GM12892 (cell line): ENCODE measurements around the gene MDM4.

Experiments
- DNase-seq: peaks from one replicate; pipeline ENCODE4 v3.0.0; 2011; ENCODE audit not compliant: insufficient read length
- FAIRE-seq: peaks from 2 replicates; lab custom pipeline; 2011; peaks lifted over from hg19 to GRCh38; lab: Jason Lieb, UNC
- POLR2A ChIP-seq: IDR thresholded peaks from 2 replicates; pipeline ENCODE4 v1.6.1; 2011; ENCODE audit warnings: low read depth, low read length, control low read depth
- POLR2AphosphoS5 ChIP-seq: IDR thresholded peaks from 2 replicates; pipeline ENCODE4 v1.6.1; 2011; ENCODE audit warnings: low read depth, low read length, control low read depth
- TAF1 ChIP-seq: IDR thresholded peaks from 2 replicates; pipeline ENCODE4 v1.6.1; 2011; ENCODE audit warnings: low read depth, mild to moderate bottlenecking, control low read depth, low read length, borderline replicate concordance

The MDM4 gene

DNA sequence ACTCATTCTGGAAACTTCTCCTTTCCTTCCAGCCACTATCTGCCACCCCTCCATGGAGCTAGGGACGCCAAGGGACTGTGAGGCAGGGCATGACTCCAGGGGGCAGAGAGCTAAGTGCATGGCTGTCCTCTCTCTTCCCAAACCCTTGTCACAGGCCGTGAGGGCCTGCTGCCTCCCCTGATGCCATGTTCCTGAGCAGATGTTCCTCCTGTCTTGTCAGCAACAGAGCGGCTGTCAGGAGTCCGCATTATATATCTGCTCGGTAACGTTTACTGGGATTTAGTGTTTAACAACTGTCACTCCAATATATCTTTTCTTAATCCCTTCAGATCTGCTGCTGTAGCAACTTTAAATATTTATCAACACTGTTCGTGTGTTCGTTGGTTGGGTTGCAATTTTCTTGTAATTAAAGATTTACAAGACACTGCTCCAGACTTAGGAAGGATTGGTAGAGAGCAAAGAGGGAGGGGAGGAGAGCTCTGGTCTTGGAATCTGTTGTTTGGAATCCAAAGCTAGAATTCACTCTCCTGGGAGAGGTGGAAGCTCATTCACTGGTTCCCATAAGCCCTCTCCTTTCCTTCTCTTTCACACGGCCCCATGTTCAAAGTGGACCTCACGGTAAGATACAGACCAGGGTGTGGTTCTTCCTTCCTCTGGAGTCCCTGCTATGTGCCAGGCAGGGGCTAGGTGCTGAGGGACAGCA lies 76.2 kb downstream of the MDM4 start:
- TF ChIP-seq POLR2A, result no peak
- no peak for DNase-seq
- FAIRE-seq, result no peak

DNA sequence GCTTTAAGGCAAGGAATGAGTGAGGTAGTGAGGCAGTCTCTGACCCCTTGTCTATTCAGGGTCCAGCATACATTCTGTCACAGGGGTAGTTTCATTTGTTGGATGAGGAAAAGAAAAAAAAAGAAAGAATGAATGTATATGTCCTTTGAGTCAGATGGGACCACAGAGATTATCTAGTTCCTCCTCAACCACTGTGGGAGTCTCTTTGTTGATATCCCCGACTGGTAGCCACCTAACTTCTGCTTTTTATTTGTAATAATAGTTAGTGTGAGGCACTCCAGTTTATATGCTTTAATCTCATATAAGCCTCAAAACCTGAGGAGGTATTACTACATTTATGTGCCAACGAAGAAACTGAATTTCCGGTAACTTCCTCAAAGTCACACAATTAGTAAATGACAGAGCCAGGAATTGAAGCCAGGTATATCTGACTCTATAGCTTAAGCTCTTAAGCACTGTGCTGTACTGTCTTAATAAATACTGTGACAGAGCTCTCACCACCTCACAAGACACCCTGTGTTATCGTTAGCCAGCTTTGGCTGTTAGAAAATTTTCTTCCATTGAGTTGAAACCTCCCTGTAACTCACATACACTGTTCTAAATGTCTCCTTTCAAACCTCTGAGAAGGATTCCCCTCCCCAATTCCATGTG lies 82.2 kb downstream of the MDM4 start:
- DNase-seq, result no peak
- FAIRE-seq, result no peak
- TF ChIP-seq POLR2AphosphoS5 (no peak), TAF1 (no peak), POLR2A (no peak)

DNA sequence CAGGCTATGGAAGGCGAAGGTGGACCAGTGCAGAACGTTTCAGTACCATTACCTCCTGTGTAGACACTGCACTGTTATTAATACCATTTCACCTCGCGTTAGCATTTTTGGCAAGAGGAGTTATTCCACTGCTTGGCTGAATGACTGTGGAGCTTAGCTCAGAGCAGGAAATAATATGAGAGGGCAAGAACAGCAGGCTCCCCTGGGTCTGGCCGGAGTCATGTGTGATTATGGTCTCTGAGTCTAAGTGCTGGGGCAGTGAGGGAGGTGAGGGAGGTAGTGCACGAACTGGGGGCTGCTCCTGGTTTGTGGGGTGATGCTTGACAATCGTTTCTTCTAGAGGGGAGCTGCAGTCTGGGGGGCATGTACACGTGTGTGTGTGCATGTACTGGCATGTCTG lies 82.9 kb downstream of the MDM4 start:
- DNase-seq, result no peak
- no peak for TF ChIP-seq TAF1
- no peak for TF ChIP-seq POLR2AphosphoS5
- TF ChIP-seq POLR2A, result no peak
- no peak for FAIRE-seq

DNA sequence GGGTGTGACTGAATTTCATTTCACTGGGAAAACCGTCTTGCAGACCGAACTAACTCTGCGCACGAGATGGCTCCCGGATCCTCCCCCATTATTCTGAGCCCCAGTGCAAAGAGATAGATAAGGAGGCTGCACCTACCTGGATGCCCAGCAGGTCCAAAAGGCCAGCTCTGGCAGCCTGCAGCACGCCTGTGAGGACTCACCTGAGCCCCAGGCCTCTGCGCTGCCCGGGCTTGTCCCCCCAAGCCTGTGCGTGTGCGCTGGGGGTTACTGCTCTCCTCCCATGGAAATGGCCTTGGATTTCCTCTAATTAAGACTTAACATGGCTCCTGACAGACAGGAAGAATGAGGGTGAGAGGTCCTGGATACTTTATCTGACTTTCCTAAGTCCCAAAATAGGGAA lies 83.4 kb downstream of the MDM4 start:
- DNase-seq, result no peak
- FAIRE-seq, result no peak
- TF ChIP-seq POLR2AphosphoS5 (no peak), POLR2A (no peak), TAF1 (no peak)

DNA sequence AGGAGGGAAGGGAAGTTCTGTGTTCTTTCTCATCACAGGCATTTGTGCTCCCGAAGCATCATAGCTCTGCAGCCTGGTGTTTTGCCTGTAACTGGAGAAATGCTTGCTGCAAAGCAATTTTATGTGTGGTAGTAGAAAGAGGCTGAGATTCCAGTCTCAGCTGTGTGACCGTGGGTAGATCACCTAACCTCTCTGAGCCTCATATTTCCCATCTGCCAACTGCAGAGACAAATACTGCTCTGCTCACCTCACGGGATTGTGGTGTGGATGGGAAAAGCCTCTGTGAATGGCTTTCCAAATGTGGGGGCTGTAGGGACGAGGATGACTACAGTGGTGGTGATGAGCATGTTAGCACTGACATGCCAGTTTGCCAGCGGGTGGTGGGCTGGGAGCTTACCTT lies 84.0 kb downstream of the MDM4 start:
- DNase-seq, result no peak
- TF ChIP-seq TAF1 (no peak), POLR2A (no peak), POLR2AphosphoS5 (no peak)
- FAIRE-seq, result no peak

DNA sequence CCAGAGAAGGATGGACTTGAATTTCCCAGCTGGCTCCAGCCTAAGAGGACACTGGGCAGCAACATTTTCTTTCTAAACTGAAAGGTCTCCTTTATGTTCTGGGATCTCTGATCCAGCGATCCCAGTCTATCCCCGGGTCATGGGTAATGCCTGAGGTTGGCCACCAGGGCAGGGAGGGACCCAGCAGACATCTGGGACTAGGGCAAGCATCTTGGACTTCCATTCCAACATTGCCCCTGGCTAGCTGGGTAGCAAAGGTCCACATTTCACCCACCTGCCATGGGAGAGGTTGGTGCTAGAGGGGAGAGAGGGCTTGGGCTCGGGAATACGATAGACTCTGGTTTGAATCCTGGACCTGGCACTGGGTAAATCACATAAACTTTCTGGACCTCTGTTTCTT lies 84.8 kb downstream of the MDM4 start:
- FAIRE-seq (no peak), DNase-seq (no peak)
- TF ChIP-seq POLR2A, result no peak
- no peak for TF ChIP-seq TAF1

DNA sequence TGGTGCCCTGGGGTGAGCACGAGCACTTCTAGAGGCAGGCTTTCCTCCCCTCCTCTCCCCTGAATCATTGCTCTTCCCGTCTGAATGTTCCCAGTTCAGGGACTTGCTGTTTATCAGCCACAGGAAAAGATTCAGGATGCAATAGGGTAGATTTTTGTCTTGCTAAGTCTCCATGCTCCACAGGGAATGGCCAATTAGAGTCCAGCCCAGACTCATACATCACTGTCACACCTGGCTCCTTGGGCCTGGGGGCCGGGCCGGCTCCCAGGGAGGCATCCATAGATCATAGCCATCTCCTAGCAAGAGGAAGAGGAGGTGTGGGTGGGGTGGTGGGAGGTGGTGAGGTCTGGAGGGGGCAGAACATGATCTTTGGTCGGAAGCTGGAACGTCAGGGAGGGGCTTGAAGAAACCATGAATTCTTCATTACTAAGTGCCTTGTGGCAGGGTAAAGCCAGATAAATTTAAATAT lies 85.9 kb downstream of the MDM4 start:
- DNase-seq, result no peak
- FAIRE-seq, result no peak
- no peak for TF ChIP-seq TAF1
- no peak for TF ChIP-seq POLR2AphosphoS5
- no peak for TF ChIP-seq POLR2A

DNA sequence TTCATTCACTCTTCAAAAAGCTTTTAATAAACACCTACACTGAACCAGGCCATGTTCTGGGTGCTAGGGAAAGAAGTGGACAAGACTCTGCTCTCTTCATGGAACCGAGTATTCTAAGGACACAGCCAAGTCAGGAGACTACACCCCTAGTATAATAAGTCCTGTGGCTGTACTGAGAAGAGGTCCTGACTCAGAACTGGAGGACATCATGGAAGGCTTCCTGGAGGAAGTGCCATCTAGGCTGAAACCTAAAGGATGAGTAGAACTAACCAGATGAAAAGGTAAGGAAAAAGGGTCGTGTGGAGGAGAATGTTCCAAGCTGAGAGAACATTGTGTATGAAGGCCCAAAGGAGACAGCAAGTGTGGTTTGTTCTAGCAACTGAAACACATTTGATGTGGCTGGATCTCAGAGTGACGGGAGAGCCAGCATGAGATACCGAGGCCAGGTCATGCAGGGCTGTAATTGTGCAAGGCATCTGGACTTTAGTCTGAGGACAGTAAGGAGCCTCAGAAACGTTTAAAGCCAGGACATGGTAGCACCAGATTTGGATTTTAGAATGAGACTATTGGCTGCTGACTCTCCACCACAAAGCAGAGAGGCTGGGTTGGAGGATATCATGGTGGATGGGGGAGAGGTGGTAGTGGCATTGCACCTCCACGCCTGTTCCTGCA lies 86.8 kb downstream of the MDM4 start:
- TF ChIP-seq TAF1 (no peak), POLR2AphosphoS5 (no peak), POLR2A (no peak)
- FAIRE-seq, result no peak
- no peak for DNase-seq

DNA sequence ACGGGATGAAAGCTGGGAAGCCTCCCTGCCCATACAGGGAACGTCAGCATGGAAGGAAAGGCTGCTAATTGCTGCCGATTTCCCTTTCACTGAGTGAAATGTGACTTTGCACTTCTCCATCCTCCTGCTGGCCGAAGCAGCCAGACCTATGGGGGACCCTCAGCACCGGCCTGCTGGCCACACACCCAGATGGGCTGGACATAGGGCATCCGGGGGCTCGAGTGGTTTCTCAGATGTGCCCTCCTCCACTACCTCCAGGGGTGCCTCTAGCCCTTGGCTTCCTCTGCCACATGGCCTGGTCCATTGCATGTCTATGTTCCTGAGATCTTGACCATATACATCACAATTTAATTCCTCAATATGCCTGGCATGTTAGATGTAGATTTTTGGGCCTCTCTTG lies 89.6 kb downstream of the MDM4 start:
- TF ChIP-seq TAF1, result no peak
- TF ChIP-seq POLR2A, result no peak
- no peak for TF ChIP-seq POLR2AphosphoS5
- FAIRE-seq, result no peak
- DNase-seq, result no peak
